KMS-11 (cell line): Measurements from ENCODE around the gene MYL2.
A peak's percentile ranks its signal among the peaks of the same experiment; 100 is the strongest.

Source experiments
- H2AFZ ChIP-seq: fragments of 200-600 bp; sonication (generic); 2 replicates; pipeline ENCODE4 v1.6.1; 2016; ENCODE audit warnings: antibody characterized with exemption, mixed run types, low read depth
- H3K27ac ChIP-seq: fragments of 200-600 bp; sonication (generic); 2 replicates; pipeline ENCODE4 v1.6.1; 2016; ENCODE audit warnings: mild to moderate bottlenecking, mixed run types
- H3K27me3 ChIP-seq: fragments of 200-600 bp; sonication (generic); 2 replicates; pipeline ENCODE4 v1.6.1; 2017; ENCODE audit warnings: mild to moderate bottlenecking, low read depth, mixed run types, moderate library complexity; ENCODE audit not compliant: insufficient read depth
- H3K36me3 ChIP-seq: fragments of 200-600 bp; sonication (generic); 2 replicates; pipeline ENCODE4 v1.6.1; 2017; ENCODE audit warnings: mild to moderate bottlenecking, mixed run types; ENCODE audit not compliant: insufficient read depth
- H3K4me1 ChIP-seq: fragments of 200-600 bp; sonication (generic); 2 replicates; pipeline ENCODE4 v1.6.1; 2016; ENCODE audit warnings: mild to moderate bottlenecking, low read depth, mixed run types; ENCODE audit not compliant: poor library complexity, severe bottlenecking
- H3K4me2 ChIP-seq: fragments of 200-600 bp; sonication (generic); 2 replicates; pipeline ENCODE4 v1.7.0; 2016; ENCODE audit warnings: mild to moderate bottlenecking, mixed run types
- H3K4me3 ChIP-seq: fragments of 200-600 bp; sonication (generic); IDR thresholded peaks from 2 replicates; pipeline ENCODE4 v1.6.1; 2017; ENCODE audit warnings: low read depth, low read length, mixed read lengths; ENCODE audit not compliant: insufficient read depth
- H3K79me2 ChIP-seq: fragments of 200-600 bp; sonication (generic); 2 replicates; pipeline ENCODE4 v1.6.1; 2016; ENCODE audit warnings: low read depth, mixed run types; ENCODE audit not compliant: insufficient read depth
- H3K9ac ChIP-seq: fragments of 200-600 bp; sonication (generic); 2 replicates; pipeline ENCODE4 v1.6.1; 2016; ENCODE audit warnings: mild to moderate bottlenecking, mixed run types
- H4K20me1 ChIP-seq: fragments of 200-600 bp; sonication (generic); 2 replicates; pipeline ENCODE4 v1.6.1; 2016; ENCODE audit warnings: mild to moderate bottlenecking, mixed run types; ENCODE audit not compliant: insufficient read depth
- TF ChIP-seq, protein P1 (sequence below): fragments of 200-600 bp; sonication (generic); conservative IDR thresholded peaks from 2 replicates; pipeline ENCODE4 v1.6.1; 2017; ENCODE audit warnings: low read depth, mild to moderate bottlenecking, antibody characterized with exemption, low read length, moderate library complexity, mixed read lengths

Gene MYL2

DNA sequence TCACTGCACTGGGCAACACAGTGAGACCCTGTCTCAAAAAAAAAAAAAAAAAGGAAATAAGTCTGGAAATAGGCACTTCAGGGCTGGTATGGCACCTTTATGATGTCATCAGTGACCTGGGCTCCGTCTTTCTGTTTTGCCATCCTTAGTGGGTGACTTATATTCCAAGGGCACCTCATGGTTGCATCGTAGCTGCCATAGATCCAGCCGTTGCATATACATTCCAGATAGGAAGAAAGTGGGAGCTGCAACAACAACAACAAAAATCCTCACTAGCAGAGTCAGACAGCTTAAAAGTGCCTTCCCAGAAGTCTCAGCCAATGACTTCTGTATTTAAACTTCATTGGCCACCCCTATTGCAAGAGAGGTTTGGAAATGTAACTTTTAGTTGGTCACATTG lies 26.4 kb downstream of the MYL2 start:
- H4K20me1 ChIP-seq = no peaks in the 10 kb centered on the region
- H3K27ac ChIP-seq = no peak overlapping the region
- TF ChIP-seq, protein P1, sequence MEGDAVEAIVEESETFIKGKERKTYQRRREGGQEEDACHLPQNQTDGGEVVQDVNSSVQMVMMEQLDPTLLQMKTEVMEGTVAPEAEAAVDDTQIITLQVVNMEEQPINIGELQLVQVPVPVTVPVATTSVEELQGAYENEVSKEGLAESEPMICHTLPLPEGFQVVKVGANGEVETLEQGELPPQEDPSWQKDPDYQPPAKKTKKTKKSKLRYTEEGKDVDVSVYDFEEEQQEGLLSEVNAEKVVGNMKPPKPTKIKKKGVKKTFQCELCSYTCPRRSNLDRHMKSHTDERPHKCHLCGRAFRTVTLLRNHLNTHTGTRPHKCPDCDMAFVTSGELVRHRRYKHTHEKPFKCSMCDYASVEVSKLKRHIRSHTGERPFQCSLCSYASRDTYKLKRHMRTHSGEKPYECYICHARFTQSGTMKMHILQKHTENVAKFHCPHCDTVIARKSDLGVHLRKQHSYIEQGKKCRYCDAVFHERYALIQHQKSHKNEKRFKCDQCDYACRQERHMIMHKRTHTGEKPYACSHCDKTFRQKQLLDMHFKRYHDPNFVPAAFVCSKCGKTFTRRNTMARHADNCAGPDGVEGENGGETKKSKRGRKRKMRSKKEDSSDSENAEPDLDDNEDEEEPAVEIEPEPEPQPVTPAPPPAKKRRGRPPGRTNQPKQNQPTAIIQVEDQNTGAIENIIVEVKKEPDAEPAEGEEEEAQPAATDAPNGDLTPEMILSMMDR = no peak
- no peaks in the 10 kb centered on the region for H3K27me3 ChIP-seq
- no peaks in the 10 kb centered on the region for H3K36me3 ChIP-seq
- H3K4me3 ChIP-seq = no peak overlapping the region
- 0 out of 2 replicates have a peak overlapping the region, but pooled peaks have one; percentile 33 for H3K4me2 ChIP-seq
- no peaks in the 10 kb centered on the region for H3K79me2 ChIP-seq
- H3K9ac ChIP-seq = no peak overlapping the region
- no peaks in the 10 kb centered on the region for H3K4me1 ChIP-seq
- H2AFZ ChIP-seq = peak overlapping the region; percentile 82; the same call in 1 of the 2 replicates

DNA sequence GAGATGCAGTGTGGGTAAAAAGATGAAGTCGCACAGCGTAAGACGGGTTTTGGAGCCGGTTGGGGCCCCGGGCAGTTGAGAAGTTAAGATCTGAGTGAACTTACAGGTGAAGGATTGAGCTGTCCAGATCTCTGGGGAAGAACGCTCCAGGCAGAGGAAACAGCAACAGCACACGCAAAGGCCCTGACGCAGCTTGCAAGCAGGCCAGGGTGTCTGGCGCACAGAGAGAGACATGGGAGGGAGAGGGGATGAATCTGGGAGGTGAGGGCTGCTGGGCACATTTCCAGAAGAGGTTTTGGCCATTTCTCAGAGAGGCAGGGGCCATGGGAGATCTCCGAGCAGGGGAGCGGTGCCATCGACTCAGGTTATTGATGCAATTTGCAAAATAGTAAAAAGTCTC lies 31.0 kb downstream of the MYL2 start:
- H3K4me1 ChIP-seq = no peaks in the 10 kb centered on the region
- no peak overlapping the region for H3K27ac ChIP-seq
- no peaks in the 10 kb centered on the region for H3K27me3 ChIP-seq

DNA sequence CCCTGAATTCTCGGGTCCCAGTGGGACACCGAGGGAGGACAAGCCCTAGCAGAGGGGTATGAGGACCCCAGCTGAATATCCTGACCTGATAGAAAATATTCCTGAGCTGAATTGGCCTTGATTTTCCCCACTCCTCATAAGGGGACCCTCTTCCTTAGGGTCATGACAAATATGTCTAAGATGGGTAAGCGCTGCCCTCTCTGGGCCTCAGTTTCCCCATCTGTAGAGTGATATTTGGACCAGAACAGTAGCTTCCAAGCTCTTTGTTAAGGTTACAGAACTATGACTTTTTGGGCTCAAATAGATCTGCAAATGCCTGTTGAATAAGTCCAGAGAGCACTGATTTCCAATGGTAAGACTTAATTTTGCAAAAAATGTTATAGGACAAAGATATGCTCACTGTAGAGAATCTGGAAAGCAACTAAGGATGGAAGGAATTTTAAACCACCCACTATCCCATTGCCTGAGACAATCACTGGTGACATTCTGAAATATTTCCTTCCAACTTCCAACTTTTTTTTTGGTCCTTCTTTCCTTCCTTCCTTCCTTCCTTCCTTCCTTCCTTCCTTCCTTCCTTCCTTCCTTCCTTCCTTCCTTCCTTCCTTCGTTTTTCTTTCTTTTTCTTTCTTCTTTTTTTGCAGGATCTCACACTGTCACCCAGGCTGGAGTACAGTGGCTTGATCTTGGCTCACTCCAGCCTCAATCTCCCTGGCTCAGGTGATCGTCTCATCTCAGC lies 32.0 kb downstream of the MYL2 start:
- no peak overlapping the region for H3K4me2 ChIP-seq
- no peaks in the 10 kb centered on the region for H3K27me3 ChIP-seq
- no peak overlapping the region for H3K27ac ChIP-seq
- no peak overlapping the region for H2AFZ ChIP-seq
- no peaks in the 10 kb centered on the region for H4K20me1 ChIP-seq
- H3K4me1 ChIP-seq = no peaks in the 10 kb centered on the region
- TF ChIP-seq, protein P1 = peak; percentile 71
- no peak overlapping the region for H3K9ac ChIP-seq
- no peak overlapping the region for H3K4me3 ChIP-seq
- no peaks in the 10 kb centered on the region for H3K36me3 ChIP-seq
- no peaks in the 10 kb centered on the region for H3K79me2 ChIP-seq

More for the DNA sequence above, 31.0 kb downstream of the MYL2 start:
- Histone ChIP-seq H2AFZ (no peak overlapping the region), H3K36me3 (no peaks in the 10 kb centered on the region), H3K9ac (no peak overlapping the region), H4K20me1 (no peaks in the 10 kb centered on the region), H3K79me2 (no peaks in the 10 kb centered on the region), H3K4me2 (no peak overlapping the region), H3K4me3 (no peak overlapping the region)
- TF ChIP-seq, protein P1 = no peak

GRCh38 chr12:110885152-110885840 lies 35.1 kb downstream of the MYL2 start:
- Histone ChIP-seq H3K79me2 (no peaks in the 10 kb centered on the region), H3K9ac (no peak overlapping the region), H3K36me3 (no peaks in the 10 kb centered on the region), H3K27ac (no peak overlapping the region), H4K20me1 (no peaks in the 10 kb centered on the region), H3K4me1 (no peaks in the 10 kb centered on the region), H3K4me3 (no peak overlapping the region), H3K4me2 (no peak overlapping the region), H3K27me3 (no peaks in the 10 kb centered on the region), H2AFZ (no peak overlapping the region)
- TF ChIP-seq, protein P1 = no peak
